SK-N-SH treated with all-trans-retinoic acid at 6 μM for 48 hours (cell line): ENCODE measurements around the gene GALNT11.

Experiments
- ARNTL ChIP-seq: fragments of 450-650 bp; formaldehyde crosslinking; IDR thresholded peaks from 2 replicates; pipeline ENCODE4 v1.5.0; 2020; ENCODE audit warnings: low read depth, mild to moderate bottlenecking, moderate library complexity, borderline replicate concordance
- BACH2 ChIP-seq: fragments of 250-450 bp; sonication (Bioruptor Pico); IDR thresholded peaks from 2 replicates; pipeline ENCODE4 v1.9.0; 2021; ENCODE audit warnings: mild to moderate bottlenecking, borderline replicate concordance
- CSDC2 ChIP-seq: fragments of 250-450 bp; sonication (Bioruptor Pico); IDR thresholded peaks from 2 replicates; pipeline ENCODE4 v1.5.0; 2020; ENCODE audit warnings: mild to moderate bottlenecking, moderate library complexity
- ESRRG ChIP-seq: fragments of 250-450 bp; sonication (Bioruptor Pico); IDR thresholded peaks from 2 replicates; pipeline ENCODE4 v1.6.1; 2021; ENCODE audit warnings: mild to moderate bottlenecking
- ISL1 ChIP-seq: fragments of 250-450 bp; sonication (Bioruptor Pico); IDR thresholded peaks from 2 replicates; pipeline ENCODE4 v2.1.2; 2022; ENCODE audit warnings: mild to moderate bottlenecking, moderate library complexity
- RARB ChIP-seq: fragments of 250-450 bp; sonication (Bioruptor Pico); IDR thresholded peaks from 2 replicates; pipeline ENCODE4 v1.8.0; 2021; ENCODE audit warnings: mild to moderate bottlenecking, moderate library complexity
- ZFP3 ChIP-seq: fragments of 250-450 bp; sonication (Bioruptor Pico); IDR thresholded peaks from 2 replicates; pipeline ENCODE4 v1.5.0; 2020; ENCODE audit warnings: mild to moderate bottlenecking, moderate library complexity
- ZNF565 ChIP-seq: fragments of 450-650 bp; formaldehyde crosslinking; conservative IDR thresholded peaks from 2 replicates; pipeline ENCODE4 v1.5.0; 2020; ENCODE audit warnings: low read depth, mild to moderate bottlenecking, moderate library complexity
- ZNF70 ChIP-seq: fragments of 450-650 bp; formaldehyde crosslinking; IDR thresholded peaks from 2 replicates; pipeline ENCODE4 v1.5.0; 2020; ENCODE audit warnings: mild to moderate bottlenecking, moderate library complexity
- TF ChIP-seq, protein P1 (sequence below): fragments of 250-450 bp; sonication (Bioruptor Pico); IDR thresholded peaks from 2 replicates; pipeline ENCODE4 v1.8.0; 2021; ENCODE audit warnings: low read depth, mild to moderate bottlenecking, moderate library complexity, borderline replicate concordance
- TF ChIP-seq, protein P2 (sequence below): fragments of 250-450 bp; sonication (Bioruptor Pico); IDR thresholded peaks from 2 replicates; pipeline ENCODE4 v1.8.0; 2020; ENCODE audit warnings: mild to moderate bottlenecking, moderate library complexity, borderline replicate concordance
- TF ChIP-seq, protein P3 (sequence below): fragments of 250-450 bp; sonication (Bioruptor Pico); IDR thresholded peaks from 2 replicates; pipeline ENCODE4 v1.5.1; 2021; ENCODE audit warnings: mild to moderate bottlenecking, moderate library complexity
- TF ChIP-seq, protein P4 (sequence below): fragments of 250-450 bp; sonication (Bioruptor Pico); IDR thresholded peaks from 2 replicates; pipeline ENCODE4 v1.5.1; 2020; ENCODE audit warnings: low read depth, mild to moderate bottlenecking, moderate library complexity

DNA sequence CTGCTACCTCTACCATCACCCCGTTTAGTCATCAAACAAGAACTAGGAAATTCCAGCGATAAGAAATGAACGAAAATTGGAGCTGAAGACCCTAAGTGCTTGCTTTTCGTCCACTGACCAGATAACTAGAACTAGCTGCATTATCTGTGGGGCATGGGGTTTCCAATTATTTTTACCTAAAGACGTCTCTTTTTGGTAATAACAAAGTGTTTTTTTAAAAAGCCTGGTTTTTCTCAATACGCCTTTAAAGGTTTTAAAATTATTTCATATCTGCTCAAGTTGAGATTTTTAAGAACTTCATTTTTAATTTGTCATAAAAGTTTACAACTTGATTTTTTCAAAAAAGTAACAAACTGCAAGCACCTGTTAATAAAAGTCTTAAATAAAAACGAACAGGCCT lies 104.2 kb downstream of the GALNT11 start:
- TF ChIP-seq, protein P1, sequence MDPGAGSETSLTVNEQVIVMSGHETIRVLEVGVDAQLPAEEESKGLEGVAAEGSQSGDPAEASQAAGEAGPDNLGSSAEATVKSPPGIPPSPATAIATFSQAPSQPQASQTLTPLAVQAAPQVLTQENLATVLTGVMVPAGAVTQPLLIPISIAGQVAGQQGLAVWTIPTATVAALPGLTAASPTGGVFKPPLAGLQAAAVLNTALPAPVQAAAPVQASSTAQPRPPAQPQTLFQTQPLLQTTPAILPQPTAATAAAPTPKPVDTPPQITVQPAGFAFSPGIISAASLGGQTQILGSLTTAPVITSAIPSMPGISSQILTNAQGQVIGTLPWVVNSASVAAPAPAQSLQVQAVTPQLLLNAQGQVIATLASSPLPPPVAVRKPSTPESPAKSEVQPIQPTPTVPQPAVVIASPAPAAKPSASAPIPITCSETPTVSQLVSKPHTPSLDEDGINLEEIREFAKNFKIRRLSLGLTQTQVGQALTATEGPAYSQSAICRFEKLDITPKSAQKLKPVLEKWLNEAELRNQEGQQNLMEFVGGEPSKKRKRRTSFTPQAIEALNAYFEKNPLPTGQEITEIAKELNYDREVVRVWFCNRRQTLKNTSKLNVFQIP (CRISPR knock-in tag) = no peak
- TF ChIP-seq BACH2 (CRISPR knock-in tag) (no peak), ZNF70 (CRISPR knock-in tag) (no peak), ISL1 (no peak), ARNTL (CRISPR knock-in tag) (no peak), ZFP3 (CRISPR knock-in tag) (no peak), ZNF565 (CRISPR knock-in tag) (no peak), ESRRG (CRISPR knock-in tag) (no peak), CSDC2 (CRISPR knock-in tag) (no peak), RARB (CRISPR knock-in tag) (no peak)
- TF ChIP-seq, protein P2, sequence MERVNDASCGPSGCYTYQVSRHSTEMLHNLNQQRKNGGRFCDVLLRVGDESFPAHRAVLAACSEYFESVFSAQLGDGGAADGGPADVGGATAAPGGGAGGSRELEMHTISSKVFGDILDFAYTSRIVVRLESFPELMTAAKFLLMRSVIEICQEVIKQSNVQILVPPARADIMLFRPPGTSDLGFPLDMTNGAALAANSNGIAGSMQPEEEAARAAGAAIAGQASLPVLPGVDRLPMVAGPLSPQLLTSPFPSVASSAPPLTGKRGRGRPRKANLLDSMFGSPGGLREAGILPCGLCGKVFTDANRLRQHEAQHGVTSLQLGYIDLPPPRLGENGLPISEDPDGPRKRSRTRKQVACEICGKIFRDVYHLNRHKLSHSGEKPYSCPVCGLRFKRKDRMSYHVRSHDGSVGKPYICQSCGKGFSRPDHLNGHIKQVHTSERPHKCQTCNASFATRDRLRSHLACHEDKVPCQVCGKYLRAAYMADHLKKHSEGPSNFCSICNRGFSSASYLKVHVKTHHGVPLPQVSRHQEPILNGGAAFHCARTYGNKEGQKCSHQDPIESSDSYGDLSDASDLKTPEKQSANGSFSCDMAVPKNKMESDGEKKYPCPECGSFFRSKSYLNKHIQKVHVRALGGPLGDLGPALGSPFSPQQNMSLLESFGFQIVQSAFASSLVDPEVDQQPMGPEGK = no peak
- TF ChIP-seq, protein P3, sequence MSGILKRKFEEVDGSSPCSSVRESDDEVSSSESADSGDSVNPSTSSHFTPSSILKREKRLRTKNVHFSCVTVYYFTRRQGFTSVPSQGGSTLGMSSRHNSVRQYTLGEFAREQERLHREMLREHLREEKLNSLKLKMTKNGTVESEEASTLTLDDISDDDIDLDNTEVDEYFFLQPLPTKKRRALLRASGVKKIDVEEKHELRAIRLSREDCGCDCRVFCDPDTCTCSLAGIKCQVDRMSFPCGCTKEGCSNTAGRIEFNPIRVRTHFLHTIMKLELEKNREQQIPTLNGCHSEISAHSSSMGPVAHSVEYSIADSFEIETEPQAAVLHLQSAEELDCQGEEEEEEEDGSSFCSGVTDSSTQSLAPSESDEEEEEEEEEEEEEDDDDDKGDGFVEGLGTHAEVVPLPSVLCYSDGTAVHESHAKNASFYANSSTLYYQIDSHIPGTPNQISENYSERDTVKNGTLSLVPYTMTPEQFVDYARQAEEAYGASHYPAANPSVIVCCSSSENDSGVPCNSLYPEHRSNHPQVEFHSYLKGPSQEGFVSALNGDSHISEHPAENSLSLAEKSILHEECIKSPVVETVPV (CRISPR knock-in tag) = no peak
- TF ChIP-seq, protein P4, sequence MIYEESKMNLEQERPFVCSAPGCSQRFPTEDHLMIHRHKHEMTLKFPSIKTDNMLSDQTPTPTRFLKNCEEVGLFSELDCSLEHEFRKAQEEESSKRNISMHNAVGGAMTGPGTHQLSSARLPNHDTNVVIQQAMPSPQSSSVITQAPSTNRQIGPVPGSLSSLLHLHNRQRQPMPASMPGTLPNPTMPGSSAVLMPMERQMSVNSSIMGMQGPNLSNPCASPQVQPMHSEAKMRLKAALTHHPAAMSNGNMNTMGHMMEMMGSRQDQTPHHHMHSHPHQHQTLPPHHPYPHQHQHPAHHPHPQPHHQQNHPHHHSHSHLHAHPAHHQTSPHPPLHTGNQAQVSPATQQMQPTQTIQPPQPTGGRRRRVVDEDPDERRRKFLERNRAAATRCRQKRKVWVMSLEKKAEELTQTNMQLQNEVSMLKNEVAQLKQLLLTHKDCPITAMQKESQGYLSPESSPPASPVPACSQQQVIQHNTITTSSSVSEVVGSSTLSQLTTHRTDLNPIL (CRISPR knock-in tag) = no peak
